Breast epithelium (tissue), 4 donors: ENCODE results near the gene PPP1R3D. TPM values are rescaled to one million over a fixed set of nuclear protein-coding genes. Genes with fewer than 3 reads are reported as not detected.

Source experiments
- DNase-seq, 2 donors: peaks; one replicate each; pipeline ENCODE4 v3.0.0-alpha.2; 2019; ENCODE audit warnings: low spot score in 2 of 2
- H3K27ac ChIP-seq, 2 donors: fragments of 200-600 bp; sonication (generic) in 1 of 2; one replicate each; pipeline ENCODE4 v1.5.1; 2016 to 2019; ENCODE audit warnings: mild to moderate bottlenecking in 1 of 2
- H3K27me3 ChIP-seq, 2 donors: fragments of 200-600 bp; sonication (generic) in 1 of 2; one replicate each; pipeline versions ENCODE4 v1.5.1 to v1.6.0; 2017 to 2019; ENCODE audit warnings: control low read depth in 1 of 2, mild to moderate bottlenecking in 1 of 2
- H3K36me3 ChIP-seq: fragments of 200-600 bp; one replicate; pipeline ENCODE4 v1.5.1; 2019
- H3K4me1 ChIP-seq, 2 donors: fragments of 200-600 bp; sonication (generic); one replicate each; pipeline ENCODE4 v1.5.1; 2016 to 2019; ENCODE audit warnings: control low read depth in 1 of 2
- H3K4me3 ChIP-seq, 3 donors: fragments of 200-600 bp; sonication (generic); 1 replicate in 2 of 3; 2 replicates in 1 of 3; pipeline ENCODE4 v1.5.1; 2016 to 2019; ENCODE audit warnings: mild to moderate bottlenecking in 3 of 3, moderate library complexity in 2 of 3
- H3K9me3 ChIP-seq, 2 donors: fragments of 200-600 bp; sonication (generic) in 1 of 2; one replicate each; pipeline ENCODE4 v1.5.1; 2016 to 2019; ENCODE audit warnings: control low read depth in 1 of 2
- POLR2A ChIP-seq: fragments of 450-650 bp; IDR thresholded peaks from one replicate; pipeline ENCODE4 v1.6.1; 2016; ENCODE audit warnings: antibody characterized with exemption, mild to moderate bottlenecking, moderate library complexity
- POLR2AphosphoS5 ChIP-seq, 3 donors: sonication (generic); formaldehyde crosslinking; IDR thresholded peaks; one replicate each; pipeline ENCODE4 v1.6.1; 2017; ENCODE audit warnings: antibody characterized with exemption in 3 of 3
- intact Hi-C: fragments of 100-400 bp; cut with DNase I; formaldehyde crosslinking; loops from one replicate; pipeline ENCODE4 v1.15.1; 2023; ENCODE audit warnings: low total_unique reads
- total RNA-seq, 3 donors: library from RNA; depleted of rRNA; stranded (reverse); fragments of >200 nt; gene quantifications; one replicate each; pipeline ENCODE4 v1.1.0, GENCODE V29; 2016
- TF ChIP-seq, protein P1 (sequence below), 3 donors: fragments of 450-650 bp; IDR thresholded peaks; one replicate each; pipeline ENCODE4 v1.5.1; 2016 to 2017; ENCODE audit warnings: antibody characterized with exemption in 3 of 3, mild to moderate bottlenecking in 3 of 3, moderate library complexity in 3 of 3

Gene PPP1R3D
- total RNA-seq, 3 donors from 2014 or later: 8.2 to 11.1 (median 9.5) TPM

DNA sequence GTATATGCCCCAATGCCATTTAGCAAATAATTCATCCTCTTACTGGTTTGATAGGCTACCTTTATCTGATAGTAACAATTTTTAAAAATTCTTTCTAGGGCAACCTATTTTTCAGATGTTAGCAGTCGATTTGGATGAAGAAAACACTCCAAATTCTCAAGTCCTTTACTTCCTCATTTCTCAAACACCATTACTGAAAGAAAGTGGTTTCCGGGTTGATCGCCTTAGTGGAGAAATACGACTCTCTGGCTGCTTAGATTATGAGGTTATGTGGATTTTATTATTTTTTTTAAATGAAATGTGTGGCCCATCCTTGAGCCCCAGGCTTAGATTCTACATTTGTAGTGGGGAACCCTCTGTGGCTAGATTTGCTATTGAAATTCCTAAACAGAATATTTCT is 44.4 kb upstream of the PPP1R3D start:
- no peaks in the 10 kb centered on the region for H3K9me3 ChIP-seq
- no peaks in the 10 kb centered on the region for H3K27me3 ChIP-seq
- no peak overlapping the region for H3K4me3 ChIP-seq
- H3K4me1 ChIP-seq: no peaks in the 10 kb centered on the region
- TF ChIP-seq POLR2A (no peak), POLR2AphosphoS5 (IDR thresholded peaks at IDR 0.05) (no peak)
- TF ChIP-seq, protein P1, sequence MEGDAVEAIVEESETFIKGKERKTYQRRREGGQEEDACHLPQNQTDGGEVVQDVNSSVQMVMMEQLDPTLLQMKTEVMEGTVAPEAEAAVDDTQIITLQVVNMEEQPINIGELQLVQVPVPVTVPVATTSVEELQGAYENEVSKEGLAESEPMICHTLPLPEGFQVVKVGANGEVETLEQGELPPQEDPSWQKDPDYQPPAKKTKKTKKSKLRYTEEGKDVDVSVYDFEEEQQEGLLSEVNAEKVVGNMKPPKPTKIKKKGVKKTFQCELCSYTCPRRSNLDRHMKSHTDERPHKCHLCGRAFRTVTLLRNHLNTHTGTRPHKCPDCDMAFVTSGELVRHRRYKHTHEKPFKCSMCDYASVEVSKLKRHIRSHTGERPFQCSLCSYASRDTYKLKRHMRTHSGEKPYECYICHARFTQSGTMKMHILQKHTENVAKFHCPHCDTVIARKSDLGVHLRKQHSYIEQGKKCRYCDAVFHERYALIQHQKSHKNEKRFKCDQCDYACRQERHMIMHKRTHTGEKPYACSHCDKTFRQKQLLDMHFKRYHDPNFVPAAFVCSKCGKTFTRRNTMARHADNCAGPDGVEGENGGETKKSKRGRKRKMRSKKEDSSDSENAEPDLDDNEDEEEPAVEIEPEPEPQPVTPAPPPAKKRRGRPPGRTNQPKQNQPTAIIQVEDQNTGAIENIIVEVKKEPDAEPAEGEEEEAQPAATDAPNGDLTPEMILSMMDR (IDR thresholded peaks at IDR 0.05): no peak
- DNase-seq: no peak
- no peak overlapping the region for H3K27ac ChIP-seq
- intact Hi-C loops: no loop called here
- no peaks in the 10 kb centered on the region for H3K36me3 ChIP-seq

DNA sequence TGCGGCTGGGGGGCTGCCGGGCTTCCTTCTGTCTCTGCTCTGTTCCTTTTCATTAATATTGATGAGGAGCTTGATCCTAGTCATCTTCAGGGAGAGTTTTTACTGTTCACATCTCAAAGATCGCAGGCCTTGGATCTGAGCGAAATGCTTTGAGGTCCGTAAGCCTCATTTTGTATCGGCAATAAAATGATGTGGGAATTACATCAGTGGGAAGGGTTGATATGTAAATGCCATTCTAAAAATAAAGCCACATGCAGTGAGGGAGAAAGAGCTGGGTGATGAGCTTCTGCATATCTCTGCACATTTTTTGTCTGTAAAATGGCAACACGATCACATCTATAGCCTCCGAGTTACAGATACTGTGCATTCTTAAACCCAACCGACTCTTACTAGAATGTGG is 43.0 kb upstream of the PPP1R3D start:
- no peak for DNase-seq
- no peaks in the 10 kb centered on the region for H3K9me3 ChIP-seq
- H3K36me3 ChIP-seq: no peaks in the 10 kb centered on the region
- no peak overlapping the region for H3K27ac ChIP-seq
- intact Hi-C loops: no loop called here
- no peaks in the 10 kb centered on the region for H3K4me1 ChIP-seq
- no peak overlapping the region for H3K4me3 ChIP-seq
- no peaks in the 10 kb centered on the region for H3K27me3 ChIP-seq
- TF ChIP-seq POLR2AphosphoS5 (IDR thresholded peaks at IDR 0.05) (no peak), POLR2A (no peak)
- TF ChIP-seq, protein P1 (IDR thresholded peaks at IDR 0.05): no peak

DNA sequence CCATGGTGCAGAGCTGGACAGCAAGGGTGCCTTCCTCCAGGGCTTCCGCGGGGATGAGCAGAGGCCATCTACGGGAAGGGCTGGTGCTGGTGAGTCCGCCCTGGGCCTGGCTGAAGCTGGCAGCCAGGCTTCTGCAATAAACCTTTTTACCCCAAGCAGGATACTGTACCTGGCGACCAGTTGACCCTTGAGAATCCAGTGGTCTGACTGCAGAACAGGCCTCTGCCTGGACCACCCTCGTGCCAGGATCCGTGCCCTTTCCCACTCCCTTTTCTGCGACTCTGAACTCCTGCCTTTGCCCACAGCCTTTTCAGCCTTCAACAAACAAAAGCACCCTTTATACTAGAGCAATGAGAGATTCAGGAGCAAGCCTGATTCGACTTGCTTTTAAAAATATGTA is 37.0 kb upstream of the PPP1R3D start:
- no peak overlapping the region for H3K4me3 ChIP-seq
- intact Hi-C loops: loop anchor here (2.0 kb wide), 1 partner anchor 14 kb away; no protein-coding TSS in a partner anchor
- no peaks in the 10 kb centered on the region for H3K4me1 ChIP-seq
- no peaks in the 10 kb centered on the region for H3K36me3 ChIP-seq
- H3K27me3 ChIP-seq: no peaks in the 10 kb centered on the region
- H3K27ac ChIP-seq: no peak overlapping the region
- TF ChIP-seq POLR2A: no peak
- TF ChIP-seq, protein P1 (IDR thresholded peaks at IDR 0.05): no peak
- TF ChIP-seq POLR2AphosphoS5 (IDR thresholded peaks at IDR 0.05): no peak
- DNase-seq: no peak
- no peaks in the 10 kb centered on the region for H3K9me3 ChIP-seq

DNA sequence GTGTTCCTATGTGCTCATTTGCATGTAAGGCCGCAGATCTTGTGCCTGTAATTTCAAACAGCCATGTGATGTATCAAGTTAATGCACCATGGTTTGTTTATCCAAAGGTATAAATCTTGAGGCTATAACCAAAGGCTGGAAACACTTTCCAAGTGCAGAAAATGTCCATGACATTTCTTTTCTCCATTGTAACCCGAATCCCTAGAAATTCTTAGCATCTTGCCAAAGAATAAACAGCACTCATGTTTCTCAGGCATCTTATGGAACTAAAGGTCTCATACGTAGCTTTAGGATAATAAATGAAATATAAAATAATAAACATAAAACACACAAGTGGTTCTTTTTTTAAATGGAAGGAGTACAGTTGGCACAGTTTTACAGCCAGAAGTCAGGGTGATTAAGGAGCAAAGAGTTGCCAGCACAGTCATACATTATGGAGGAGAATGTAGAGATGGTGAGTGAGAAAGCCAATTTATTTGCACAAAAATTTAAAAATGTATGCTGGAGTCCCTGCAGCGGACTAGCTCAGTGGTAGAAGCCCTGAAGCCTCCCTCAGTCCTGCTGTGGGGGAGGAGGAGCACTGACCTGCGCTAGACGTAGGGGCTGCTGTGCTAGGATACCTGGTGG is 36.2 kb upstream of the PPP1R3D start:
- intact Hi-C loops: loop anchor here (2.0 kb wide), 1 partner anchor 13 kb away; no protein-coding TSS in a partner anchor
- DNase-seq: no peak
- H3K27ac ChIP-seq: no peak overlapping the region
- no peaks in the 10 kb centered on the region for H3K36me3 ChIP-seq
- no peaks in the 10 kb centered on the region for H3K9me3 ChIP-seq
- no peaks in the 10 kb centered on the region for H3K27me3 ChIP-seq
- no peak overlapping the region for H3K4me3 ChIP-seq
- no peaks in the 10 kb centered on the region for H3K4me1 ChIP-seq
- TF ChIP-seq POLR2AphosphoS5 (IDR thresholded peaks at IDR 0.05): no peak
- TF ChIP-seq, protein P1 (IDR thresholded peaks at IDR 0.05): no peak
- no peak for TF ChIP-seq POLR2A

DNA sequence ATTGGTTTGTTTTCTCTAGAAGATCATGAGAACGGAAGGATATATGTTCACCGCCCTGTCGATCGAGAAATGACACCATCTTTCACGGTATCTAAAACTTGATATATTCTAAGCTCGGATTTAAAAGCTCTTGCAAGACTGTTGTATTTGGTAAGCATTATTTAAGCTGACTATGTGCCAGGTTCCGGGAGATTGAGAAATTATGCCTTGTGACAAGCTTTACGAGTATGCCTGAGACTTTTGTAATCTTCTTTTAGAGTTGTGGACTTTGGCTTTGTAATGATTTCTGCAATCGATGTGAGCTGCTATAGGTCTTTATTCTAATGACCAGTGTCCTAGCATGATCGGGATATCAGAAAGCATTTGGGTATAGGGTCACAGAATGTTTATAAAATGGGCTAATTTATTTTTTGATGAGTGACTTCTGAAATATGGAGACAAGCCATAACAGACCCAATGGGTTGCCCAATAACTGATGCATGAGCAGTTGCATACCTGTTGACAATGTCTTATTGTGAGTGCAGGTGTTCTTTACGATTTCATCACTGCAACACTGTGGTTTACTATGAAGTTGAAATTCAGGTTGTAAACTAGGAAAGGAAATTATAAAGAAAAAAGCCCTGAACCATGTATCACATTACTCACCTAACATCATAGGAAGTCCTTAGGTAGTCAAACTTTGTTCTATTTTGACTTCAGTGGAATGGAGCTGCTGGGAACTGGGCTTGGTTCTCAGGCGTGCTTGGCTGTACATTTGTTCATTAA is 32.1 kb upstream of the PPP1R3D start:
- no peaks in the 10 kb centered on the region for H3K27me3 ChIP-seq
- no peaks in the 10 kb centered on the region for H3K9me3 ChIP-seq
- H3K4me1 ChIP-seq: no peaks in the 10 kb centered on the region
- H3K4me3 ChIP-seq: no peak overlapping the region
- intact Hi-C loops: no loop called here
- DNase-seq: no peak
- TF ChIP-seq POLR2A: no peak
- no peaks in the 10 kb centered on the region for H3K36me3 ChIP-seq
- peak overlapping the region in 1 of 2 donors; percentile 31 for H3K27ac ChIP-seq
